Astrocyte of the spinal cord (primary cell): Measurements from ENCODE around the gene CCND3.
"Not testable (repeated sequence)": the region's sequence is repeated elsewhere in the genome, so short reads cannot be mapped to it uniquely, and the experiment has no call there.

ENCODE experiments used
- DNase-seq: peaks from one replicate; pipeline ENCODE4 v3.0.0; 2011; ENCODE audit warnings: low read depth, low spot score
- H3K4me3 ChIP-seq: 2 replicates; pipeline ENCODE4 v1.5.1; 2011; ENCODE audit warnings: low read depth, mild to moderate bottlenecking, low read length, moderate library complexity
- CTCF ChIP-seq: IDR thresholded peaks from 2 replicates; pipeline ENCODE4 v1.5.1; 2012; ENCODE audit warnings: low read depth, mild to moderate bottlenecking, low read length, inconsistent platforms
- in situ Hi-C: cut with HindIII; loops from 2 replicates; pipeline ENCODE4 v1.10.0; 2017; ENCODE audit warnings: low sequenced_read_pairs

Gene CCND3

GRCh38 chr6:41954668-41955067 is 13.1 kb upstream of the CCND3 start:
- no peak for TF ChIP-seq CTCF
- in situ Hi-C loops = no loop called here
- H3K4me3 ChIP-seq = no peak overlapping the region
- DNase-seq = no peak

DNA sequence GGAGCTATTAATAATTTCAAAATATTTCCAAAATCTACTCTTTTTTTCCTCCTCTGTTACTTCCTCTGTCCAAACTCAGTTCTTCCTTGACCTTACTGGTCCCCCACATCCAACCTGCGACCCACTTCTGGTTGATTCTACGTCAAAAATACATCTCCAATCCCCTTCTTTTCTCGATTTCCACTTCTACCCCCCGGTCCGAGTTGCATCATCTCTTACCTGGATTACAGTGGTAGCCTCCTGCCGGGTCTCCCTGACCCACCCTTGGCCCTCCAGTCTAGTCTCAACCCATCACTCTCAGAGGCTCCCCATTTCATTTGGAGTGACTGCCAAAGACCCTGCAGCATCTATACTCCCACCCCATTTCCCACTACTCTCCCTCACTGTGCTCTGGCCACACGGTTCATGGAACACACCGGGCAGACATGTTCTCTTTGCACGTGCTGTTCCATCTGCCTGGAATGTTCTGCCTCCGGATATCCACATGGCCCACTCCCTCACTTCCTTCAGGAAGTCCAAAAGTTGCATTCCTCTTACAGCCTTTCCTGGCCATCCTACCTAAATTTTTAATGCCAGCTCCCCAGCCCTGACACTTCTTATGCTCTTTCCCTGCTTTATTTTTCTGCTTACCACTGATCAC is 6.1 kb upstream of the CCND3 start:
- no peak for TF ChIP-seq CTCF
- in situ Hi-C loops = no loop called here
- no peak for DNase-seq
- no peak overlapping the region for H3K4me3 ChIP-seq

DNA sequence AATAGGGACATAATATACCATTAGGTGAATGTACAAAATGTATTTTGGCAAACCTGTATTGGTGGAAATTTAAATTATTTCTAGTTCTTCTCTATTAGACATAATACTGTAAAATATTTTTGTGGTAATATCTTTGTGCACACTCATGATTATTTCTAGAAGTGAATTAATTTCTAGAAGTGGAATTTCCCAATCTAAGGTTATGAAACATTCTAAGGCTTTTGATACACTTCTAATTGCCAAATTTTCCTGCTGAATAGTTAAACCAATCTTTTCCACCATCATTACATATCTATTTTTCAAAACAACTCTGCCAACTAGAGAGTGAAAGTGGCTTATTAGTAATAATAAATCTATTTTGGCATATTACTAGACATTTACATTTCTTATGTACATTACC is 1.8 kb upstream of the CCND3 start:
- no peak for TF ChIP-seq CTCF
- H3K4me3 ChIP-seq = no peak overlapping the region
- no peak for DNase-seq
- in situ Hi-C loops = no loop called here

DNA sequence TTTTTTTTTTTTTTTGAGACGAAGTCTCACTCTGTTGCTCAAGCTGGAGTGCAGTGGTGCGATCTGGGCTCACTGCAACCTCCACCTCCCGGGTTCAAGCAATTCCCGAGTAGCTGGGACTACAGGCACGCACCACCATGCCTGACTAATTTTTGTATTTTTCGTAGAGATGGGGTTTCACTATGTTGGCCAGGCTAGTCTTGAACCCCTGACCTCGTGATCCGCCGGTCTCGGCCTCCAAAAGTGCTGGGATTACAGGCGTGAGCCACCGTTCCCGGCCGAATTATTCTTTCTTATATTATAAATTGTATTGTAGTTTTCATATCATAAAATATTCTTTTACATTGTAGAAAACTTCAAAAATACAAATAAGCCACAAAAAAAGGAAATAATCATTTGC is 1.3 kb upstream of the CCND3 start:
- H3K4me3 ChIP-seq, DNase-seq, in situ Hi-C loops: not testable (repeated sequence)

DNA sequence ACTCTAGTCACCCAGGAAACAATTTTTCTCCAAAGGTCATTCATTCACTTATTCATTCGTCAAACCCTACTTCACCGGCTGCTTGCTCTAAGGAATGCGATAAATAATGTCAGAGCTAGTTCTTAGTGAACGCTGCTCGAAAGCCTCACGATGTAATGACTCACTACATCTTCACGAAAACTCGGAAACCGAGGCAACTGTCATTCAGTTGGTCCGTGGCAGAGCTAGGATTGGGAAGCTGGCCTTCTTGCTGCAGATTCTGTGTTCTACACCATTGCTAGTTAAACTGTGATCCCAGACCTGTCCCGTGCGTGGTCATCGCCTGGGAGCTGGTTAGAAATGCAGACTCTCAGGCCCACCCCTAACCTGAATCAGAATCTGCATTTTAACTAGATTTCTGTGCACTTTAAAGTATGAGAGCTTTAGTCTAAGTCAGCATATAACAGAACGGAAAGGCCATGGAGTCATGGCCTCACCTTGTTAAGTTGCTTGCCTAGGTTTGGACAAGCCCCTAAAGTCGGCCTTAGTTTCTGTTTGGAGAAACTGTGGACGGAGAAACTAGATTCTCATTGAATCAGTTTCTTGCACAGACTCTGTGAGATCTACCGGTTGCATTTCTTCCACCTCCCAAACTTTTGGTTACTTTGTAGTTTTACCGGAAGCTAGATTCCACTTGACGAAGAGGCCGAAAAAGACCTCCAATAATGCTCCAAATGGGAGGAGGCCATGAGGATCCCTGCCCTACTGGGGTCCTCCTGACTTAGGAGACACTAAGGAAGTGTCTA is 651 bp upstream of the CCND3 start:
- in situ Hi-C loops = no loop called here
- DNase-seq = no peak
- peak overlapping the region; percentile 35 for H3K4me3 ChIP-seq
- no peak for TF ChIP-seq CTCF

GRCh38 chr6:41940759-41941279 is 789 bp downstream of the CCND3 start:
- peak; percentile 25 for DNase-seq
- in situ Hi-C loops = no loop called here

More at GRCh38 chr6:41940759-41941279, 789 bp downstream of the CCND3 start:
- TF ChIP-seq CTCF = no peak
- H3K4me3 ChIP-seq = peak overlapping the region; percentile 90
